EH (cell line): Measurements from ENCODE around the gene ZNF485.
"Not testable (repeated sequence)": the region's sequence is repeated elsewhere in the genome, so short reads cannot be mapped to it uniquely, and the experiment has no call there.

Experiments used
- DNase-seq: peaks from one replicate; pipeline ENCODE4 v3.0.0-alpha.2; 2015; ENCODE audit warnings: low read depth

The ZNF485 gene

DNA sequence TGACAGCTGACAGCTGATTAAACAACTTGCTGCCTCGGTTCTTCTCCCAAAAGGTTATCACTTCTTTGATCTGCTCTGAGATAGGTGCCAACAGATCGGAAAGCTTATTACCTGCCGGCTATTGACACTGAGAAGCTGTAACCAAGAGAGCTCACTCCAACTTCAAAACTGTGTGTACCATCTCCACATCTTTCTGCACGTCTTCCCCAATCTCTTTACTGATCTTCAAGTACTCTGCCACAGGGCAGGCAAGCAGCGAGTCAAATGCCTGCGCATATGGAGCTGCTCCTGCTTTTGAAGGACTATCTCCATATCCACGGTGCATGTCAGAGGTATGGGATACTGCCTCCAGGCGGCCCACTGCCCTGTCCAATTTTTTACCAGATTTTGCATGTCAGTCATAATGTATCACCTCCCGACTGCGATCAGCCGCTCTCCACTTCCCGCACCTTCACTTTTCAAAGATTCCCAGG lies 352 bp upstream of the ZNF485 start:
- DNase-seq, result no peak

DNA sequence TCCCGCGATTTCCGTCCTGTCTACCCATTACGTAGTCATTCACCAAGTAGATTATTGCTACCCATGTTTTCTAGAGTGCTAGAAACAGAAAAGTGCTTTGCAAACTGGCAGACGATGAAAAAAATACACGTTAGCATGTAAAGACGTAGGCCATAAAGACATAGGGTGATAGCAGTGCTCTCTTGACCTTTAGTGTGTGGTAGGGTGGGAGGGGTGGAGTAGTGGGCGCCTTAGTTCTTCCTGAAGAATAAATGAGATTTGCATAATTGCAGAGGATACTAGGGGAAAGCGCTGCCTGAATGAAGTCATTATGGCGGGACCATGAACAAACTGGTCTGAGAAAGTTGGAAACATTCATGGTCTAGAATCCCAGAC lies 948 bp downstream of the ZNF485 start:
- DNase-seq, result no peak

DNA sequence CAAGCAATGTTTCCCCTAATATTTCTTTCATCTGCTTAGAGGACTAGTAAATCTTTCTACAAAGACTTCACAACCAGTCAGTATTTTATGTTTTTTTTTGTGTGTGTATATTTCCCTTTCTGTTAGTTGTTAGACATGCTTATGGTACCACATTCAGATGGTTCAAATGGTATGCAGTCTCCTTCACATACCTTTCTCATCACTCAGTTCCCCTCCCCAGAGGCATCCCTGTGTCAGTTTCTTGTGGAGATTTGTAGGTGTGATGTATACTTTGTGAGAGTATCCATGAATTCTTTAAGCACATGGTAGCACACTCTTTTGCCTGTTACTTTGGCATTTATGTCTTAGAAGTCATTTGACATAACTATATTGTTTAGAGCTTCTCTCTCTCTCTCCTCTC lies 4.4 kb downstream of the ZNF485 start:
- peak; percentile 67 for DNase-seq

DNA sequence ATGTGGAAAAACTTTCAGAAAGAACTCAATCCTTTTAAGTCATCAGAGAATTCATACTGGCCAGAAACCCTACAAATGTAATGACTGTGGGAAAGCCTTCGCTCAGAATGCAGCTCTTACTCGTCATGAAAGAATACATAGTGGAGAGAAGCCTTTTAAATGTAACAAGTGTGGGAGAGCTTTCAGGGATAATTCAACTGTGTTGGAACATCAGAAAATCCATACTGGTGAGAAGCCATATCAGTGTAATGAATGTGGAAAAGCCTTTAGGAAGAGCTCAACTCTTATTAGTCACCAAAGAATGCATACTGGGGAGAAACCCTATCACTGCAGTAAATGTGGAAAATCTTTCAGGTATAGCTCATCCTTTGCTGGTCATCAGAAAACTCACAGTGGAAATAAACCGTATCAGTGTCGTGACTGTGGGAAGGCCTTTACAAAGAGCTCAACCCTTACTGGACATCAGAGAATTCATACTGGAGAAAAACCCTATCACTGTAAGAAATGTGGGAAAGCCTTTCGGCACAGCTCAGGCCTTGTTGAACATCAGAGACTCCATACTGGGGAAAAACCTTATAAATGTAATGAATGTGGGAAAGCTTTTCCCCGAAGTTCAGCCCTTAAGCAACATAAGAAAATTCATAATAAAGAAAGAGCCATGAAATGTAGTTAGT lies 10.6 kb downstream of the ZNF485 start:
- DNase-seq, result no peak

DNA sequence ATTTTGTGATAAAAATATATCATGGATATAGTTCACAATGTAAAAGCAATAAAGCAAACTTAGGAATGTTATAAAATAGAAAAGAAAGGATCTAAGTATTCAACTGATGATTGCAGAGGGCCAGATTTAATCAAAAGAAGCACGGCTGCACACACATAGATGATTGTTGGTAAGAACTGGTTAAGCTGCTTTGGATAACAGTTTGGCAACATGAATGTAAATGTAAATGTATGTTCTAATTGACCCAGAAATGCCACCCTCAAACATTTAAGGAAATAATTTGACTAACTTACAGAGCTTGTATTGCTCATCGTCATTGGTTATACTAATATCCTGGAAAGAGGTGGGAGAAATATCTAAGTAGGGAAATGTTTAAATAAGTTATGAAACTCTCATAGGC lies 13.1 kb downstream of the ZNF485 start:
- no peak for DNase-seq

DNA sequence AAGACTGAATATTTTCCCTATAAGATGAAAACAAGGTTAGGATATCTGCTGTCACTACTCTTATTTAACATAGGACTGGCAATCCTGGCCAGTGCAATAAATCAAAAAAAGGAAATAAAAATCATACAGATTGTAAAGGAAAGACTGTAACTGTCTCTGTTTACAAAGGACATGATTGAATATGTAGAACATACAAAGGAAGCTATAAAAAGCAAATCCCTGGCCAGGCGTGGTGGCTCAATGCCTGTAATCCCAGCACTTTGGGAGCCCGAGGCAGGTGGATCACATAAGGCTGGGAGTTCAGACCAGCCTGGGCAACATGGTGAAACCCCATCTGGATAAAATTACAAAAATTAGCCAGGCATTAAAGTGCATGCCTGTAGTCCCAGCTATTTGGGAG lies 15.8 kb downstream of the ZNF485 start:
- DNase-seq, result no peak

DNA sequence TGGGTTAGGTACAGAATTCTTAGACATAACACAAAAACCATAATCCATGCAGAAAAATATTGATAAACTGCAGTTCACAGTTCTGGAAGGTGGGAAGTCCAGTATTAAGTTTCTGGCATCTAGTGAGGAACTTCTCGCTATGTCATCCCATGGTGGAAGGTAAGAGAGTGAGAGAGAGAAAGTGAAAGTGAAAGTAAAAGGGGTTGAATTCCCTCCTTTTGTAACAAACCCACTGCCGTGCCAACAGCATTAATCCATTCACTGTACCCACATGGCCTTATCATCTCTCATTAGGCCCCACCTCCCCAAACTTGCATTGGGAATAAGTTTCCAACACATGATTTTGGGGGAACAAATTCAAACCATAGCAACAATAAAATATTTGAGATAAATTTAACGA lies 17.1 kb downstream of the ZNF485 start:
- DNase-seq, result peak; percentile 39

DNA sequence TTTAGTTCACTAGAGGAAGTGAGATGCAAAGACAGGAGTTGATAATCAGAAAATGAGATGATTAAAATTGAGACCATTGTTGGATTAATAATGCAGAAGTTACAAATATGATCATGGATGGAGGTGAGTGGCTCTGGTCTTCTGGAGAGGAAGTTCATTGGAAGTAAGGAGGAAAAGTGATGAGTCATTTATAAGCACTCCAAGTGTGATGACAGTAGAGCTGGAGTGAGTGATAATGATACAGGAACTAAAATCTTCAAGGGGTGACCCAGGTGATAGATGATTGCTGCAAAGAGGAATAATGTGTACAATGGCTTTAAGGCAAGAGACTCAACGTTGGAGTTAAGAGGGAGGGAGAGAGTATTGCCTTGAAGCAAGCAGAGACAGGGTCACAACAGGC lies 21.7 kb downstream of the ZNF485 start:
- no peak for DNase-seq

DNA sequence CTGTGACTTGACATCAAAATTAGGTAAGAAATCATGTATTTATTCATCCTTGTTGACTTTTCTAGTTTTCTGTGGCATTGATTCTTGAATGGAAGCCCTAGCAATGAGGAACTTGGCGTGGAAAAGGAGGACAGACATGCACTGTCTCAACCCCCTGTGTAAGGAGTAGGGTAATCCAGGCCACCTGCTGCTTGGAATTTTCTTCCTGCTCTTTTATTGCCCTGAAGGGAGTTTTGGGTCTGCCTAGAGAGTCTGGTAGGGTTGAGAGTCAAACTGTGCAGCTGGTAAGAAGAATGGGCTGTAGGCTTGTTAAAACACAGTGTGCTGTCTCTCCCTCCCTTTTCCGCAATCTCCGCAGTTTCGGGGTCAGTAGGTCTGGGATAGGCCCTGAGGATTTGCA lies 22.7 kb downstream of the ZNF485 start:
- DNase-seq, result no peak

DNA sequence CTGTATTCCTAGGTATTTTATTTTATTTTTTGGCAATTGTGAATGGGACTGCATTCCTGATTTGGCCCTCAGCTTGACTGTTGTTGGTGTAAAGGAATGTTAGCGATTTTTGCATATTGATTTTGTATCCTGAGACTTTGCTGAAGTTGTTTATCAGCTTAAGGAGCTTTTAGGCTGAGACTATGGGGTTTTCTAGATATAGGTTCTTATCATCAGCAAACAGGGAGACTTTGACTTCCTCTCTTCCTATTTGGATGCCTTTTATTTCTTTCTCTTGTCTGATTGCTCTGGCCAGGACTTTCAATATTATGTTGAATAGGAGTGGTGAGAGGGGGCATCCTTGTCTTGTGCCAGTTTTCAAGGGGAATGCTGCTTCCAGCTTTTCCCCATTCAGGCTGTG lies 29.6 kb downstream of the ZNF485 start:
- not testable (repeated sequence) for DNase-seq

DNA sequence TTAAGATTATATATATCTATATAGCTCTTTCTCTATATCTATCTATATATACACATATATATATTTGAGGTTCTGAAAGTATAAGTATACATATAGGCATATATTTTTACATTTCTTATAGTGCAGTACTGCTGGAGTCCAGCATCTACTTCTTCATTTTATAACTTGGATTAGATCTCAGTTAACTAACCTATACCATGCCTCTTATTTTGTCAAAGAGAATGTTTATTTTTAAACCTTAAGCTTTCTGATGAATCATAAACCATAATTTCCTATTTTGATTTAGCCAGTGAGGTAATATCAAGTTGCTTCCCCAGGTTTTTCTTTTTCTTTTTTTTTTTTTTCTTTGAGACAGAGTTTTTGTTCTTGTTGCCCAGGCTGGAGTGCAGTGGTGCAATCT lies 34.4 kb downstream of the ZNF485 start:
- DNase-seq, result no peak

DNA sequence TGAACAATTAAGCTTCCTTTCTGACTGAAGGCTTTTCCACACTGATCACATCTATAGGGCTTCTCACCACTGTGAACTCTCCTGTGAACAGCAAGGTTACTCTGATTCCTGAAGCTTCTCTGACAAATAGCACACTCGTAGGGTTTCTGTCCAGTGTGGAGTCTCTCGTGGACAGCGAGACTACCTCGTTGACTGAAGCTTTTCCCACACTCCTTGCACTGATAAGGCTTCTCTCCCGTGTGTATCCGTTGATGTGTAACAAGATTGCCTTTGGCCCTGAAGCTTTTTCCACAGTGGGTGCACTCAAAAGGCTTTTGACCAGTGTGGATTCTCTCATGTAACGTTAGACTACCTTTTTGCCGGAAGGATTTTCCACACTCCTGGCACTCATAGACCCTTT lies 38.0 kb downstream of the ZNF485 start:
- peak; percentile 13 for DNase-seq

DNA sequence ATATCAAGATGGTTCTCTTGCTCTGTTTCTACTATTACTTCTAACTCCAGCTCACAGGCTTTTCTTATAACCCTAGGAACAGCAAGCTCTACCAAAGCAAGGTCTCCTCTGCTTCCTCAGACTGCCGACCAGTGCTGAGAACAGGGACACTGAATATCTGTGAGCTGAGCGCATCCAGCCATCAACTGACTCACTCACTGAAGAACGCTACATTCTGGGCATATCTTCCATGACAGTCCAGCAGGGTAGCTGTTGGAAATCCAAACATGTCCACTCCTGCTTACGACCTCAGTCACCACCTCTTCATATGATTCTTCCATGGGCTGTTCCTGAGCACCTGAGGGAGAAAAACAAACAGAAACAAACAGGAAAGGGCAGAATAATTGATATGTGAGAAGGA lies 39.6 kb downstream of the ZNF485 start:
- DNase-seq, result no peak

DNA sequence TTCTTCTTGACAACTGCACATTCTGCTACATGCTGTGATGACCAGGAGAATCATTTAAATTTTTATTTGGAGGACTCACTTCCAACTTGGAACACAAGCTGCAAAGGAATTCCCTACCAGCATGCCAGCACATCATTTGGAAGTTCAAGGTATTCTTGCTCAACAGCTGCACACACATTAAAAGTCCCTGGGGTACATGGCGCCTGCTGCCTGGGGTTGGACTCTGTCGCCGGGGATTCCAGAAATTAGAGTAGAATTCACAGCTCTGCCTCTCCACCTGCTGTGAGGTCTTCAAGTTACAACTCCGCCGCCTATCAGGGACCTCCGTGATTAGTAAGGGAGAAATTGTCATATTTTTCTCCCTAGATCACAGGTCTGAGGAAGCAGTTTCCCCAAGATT lies 41.3 kb downstream of the ZNF485 start:
- DNase-seq, result no peak

DNA sequence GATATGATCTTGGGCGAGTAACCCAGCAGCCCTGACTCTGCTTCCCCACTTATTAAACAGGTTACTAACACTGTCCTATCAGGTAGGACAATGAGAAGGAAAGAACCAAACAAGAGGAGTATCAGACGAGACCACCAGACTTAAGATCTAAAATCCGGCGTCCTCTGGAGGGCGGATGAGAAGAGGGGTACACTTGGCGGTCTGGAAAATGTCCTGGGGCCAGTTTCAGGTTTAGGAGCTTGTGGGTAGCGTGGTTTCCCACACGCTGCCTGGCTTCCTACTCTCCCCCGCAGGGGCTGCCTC lies 41.8 kb downstream of the ZNF485 start:
- no peak for DNase-seq

DNA sequence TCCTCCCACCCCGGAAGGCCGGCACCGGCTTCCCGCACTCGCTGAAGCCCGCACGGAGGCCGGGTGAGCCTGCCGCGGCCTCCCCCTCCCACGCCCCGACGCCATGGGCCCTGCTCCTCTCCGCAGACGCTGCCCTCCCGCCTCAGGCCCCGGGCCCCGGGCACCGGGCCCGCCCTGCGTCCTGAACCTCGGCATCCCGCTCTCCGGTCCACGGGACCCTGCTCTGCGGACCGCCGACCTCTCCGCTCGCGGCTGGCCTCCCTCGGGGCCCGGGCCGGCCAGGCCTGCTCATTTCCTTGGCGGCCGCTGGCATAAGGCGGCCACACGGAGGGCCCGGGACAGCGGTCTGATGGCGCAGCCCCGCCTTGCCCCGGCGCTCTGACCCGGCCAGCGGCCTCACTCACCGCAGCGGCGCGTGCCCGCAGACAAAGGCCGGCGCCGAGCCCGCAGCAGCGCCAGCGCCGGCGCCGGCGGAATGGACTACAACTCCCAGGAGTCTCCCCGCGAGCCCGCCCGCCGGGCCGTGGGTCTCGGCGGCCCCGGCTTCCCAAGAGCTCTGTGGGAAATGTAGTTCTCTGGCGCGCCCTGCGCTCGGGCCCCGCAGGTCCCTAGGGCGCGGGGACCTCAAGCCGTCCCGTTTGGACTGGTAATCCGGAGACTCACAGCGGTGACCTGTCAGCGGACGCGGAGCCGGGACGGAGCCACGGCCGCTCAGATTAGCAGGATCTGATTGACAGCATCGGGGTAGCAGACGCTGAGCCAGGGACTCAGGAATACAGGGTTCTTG lies 42.4 kb downstream of the ZNF485 start, which contains the start of gene ZNF32:
ZNF32 (minus strand) TSS at position 484 of the 787 bp plus-strand sequence. CDS start 2,748 bp downstream, outside the sequence.
- peak; percentile 86 for DNase-seq

DNA sequence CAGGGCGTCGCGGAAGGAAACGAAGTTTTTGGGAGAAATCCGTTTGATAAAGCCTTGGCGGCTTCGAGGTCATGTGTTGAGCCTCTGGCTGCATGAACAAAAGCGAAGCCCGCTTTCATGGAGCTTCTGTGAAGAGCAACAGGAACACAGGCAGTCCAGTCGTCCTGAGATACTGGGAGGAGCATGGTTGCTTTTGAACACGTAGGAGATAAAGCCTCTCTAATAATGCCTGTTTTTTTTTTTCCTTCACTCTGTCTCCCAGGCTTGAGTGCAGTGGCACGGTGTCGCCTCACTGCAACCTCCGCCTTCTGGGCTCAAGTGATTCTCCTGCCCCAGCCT lies 42.9 kb downstream of the ZNF485 start:
- no peak for DNase-seq

DNA sequence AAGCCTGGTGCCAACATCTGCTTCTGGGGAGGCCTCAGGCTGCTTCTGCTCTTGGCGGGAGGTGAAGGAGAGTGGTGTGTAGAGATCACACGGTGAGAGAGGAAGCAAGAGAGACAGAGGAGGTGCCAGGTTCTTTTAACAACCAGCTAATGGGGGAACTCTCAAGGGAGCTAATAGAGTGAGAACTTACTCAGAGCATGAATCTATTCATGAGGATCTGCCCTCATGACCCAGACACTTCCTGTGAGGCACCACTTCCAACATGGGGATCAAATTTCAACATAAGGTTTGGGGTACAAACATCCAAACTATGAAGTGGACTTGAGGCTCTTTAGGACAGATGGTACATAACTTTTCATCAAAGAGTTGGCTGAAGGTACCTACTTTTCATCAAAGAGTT lies 47.5 kb downstream of the ZNF485 start:
- DNase-seq, result peak; percentile 47

DNA sequence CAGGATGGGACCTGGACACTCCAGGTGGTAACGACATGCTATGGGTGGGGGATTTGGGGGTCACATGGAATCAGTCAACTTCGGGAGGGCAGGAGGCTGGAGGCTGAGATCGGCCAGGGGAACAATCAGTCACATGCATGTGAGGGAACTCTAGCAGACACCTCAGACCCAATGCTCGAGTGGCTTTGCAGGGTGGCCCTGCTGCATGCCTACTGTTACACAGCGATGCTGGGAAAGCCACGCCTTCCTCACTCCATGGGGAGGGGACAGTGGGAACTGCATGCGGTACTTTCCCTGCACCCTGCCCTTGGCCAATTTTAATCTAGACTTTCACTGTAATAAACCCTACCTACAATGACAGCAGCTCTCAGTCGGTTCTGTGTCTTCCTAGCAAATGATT lies 49.1 kb downstream of the ZNF485 start:
- DNase-seq, result no peak

DNA sequence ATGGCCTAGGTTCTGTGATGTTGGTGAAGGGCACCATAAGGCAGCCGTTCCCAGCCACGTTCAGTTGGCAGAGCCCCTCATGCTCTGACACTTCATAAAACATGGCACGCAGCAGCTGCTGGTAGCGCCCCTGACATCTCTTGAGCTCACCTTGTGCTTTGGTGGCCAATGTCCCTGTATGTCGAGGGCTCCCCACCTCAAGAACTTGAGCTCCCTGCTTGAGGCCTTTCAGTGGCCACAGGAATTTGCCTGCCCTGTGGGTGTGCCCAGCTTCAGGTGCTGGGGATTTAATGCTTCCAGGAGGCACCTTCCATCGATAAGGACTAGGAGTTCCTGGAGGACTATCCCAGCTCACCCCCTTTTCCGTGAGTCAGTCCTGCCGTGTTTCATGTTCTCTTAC lies 52.0 kb downstream of the ZNF485 start:
- DNase-seq, result no peak

DNA sequence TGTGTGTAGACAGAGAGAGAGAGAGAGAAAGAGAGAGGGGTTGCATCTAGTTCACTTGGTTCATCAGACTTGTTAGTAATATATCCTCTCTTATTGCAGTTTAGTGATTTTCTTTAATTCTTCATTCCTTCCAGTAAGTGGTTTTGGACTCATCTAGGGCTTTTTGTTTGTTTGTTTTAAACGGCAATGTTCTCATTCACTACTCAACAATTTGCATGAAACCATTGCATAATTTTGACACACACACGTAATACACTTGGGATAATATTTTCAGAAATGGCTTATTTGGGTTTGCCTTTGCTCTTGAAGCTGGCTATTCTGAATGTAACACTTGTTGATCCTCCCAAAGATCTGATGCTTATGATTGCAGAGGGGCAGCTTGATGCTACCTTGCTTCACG lies 58.8 kb downstream of the ZNF485 start:
- peak; percentile 24 for DNase-seq

DNA sequence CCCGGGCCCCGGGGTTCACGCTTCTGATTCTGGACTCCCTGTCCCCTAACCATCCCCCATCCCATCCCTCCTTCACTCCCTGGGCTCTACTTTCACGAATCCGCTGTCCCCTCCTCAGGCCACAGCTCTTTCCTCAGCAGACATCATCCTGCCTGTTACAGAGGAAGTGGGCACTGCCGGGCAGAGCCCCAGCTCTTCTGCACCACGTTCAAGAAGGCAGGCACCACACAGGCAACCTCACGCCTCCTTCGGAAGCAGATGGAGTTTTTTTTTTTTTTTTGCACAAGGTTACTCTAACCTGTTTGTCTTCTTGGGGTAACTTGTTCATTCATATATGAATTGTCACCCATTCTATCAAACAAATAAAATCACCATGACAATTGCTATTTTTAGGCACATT lies 60.3 kb downstream of the ZNF485 start:
- DNase-seq, result no peak

DNA sequence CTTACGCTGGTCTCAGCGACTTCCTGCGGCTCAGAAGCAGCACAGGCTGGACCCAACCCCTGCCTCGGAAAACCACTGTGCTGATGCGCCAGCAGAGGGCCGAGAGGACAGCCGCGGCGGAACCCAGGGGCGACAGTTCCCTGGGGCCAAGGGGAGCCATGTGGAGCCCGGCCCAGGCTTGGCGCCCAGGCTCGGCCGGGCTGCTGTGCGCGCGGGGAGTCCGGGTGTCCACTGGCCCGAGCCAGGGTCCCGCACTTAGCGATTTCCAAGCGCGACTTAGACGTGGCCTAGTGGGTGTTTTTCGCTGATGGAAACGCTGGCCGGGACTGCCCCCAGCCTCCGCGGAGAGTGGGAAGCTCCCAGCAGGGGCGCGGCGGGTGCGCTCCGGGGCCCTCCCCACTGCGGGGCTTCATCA lies 61.1 kb downstream of the ZNF485 start:
- DNase-seq, result peak; percentile 48
